Lower leg skin (tissue), 3 donors: ENCODE results near the gene MAN1C1.

Source experiments
- POLR2A ChIP-seq, 2 donors: fragments of 450-650 bp; IDR thresholded peaks; one replicate each; pipeline ENCODE4 v1.6.1; 2016 to 2017; ENCODE audit warnings: antibody characterized with exemption in 2 of 2, mild to moderate bottlenecking in 1 of 2, moderate library complexity in 1 of 2
- TF ChIP-seq, protein P1 (sequence below), 3 donors: fragments of 450-650 bp; IDR thresholded peaks; one replicate each; pipeline ENCODE4 v1.5.1; 2016; ENCODE audit warnings: antibody characterized with exemption in 3 of 3, mild to moderate bottlenecking in 3 of 3, moderate library complexity in 2 of 3

DNA sequence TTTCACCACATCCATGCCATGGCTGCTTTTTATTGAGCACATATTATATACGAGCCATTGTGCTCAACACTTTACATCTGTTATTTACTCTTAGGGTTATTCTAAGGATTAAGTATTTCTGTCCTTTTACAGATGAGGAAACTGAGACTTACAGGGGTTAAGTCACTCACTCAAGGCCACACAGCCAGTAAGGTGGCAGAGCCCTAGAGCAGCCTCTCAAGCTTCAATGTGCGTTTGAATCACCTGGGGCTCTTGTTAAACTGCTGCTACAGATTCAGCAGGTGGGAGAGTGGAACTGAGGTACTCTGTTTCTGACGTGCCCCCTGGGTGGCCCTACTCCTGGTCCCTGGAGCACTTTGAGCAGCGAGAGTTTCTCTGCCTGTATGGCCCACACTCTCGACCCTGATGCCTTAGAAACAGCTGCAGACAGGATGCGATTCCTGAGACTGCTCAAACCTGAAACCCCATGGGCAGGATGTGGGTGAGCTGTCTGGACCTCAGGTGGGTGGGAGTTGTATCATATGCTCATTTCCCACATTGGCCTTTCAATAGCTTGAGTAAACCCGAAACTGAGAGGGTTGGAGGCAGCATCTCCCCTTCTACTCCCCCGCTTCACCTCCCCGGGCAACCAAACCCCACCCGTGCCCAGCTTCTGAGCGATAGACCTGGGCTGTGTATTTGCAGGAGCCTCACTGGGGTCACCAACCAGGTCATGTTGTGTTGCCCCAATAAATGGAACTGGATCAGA, 59.3 kb downstream of the MAN1C1 start:
- TF ChIP-seq, protein P1, sequence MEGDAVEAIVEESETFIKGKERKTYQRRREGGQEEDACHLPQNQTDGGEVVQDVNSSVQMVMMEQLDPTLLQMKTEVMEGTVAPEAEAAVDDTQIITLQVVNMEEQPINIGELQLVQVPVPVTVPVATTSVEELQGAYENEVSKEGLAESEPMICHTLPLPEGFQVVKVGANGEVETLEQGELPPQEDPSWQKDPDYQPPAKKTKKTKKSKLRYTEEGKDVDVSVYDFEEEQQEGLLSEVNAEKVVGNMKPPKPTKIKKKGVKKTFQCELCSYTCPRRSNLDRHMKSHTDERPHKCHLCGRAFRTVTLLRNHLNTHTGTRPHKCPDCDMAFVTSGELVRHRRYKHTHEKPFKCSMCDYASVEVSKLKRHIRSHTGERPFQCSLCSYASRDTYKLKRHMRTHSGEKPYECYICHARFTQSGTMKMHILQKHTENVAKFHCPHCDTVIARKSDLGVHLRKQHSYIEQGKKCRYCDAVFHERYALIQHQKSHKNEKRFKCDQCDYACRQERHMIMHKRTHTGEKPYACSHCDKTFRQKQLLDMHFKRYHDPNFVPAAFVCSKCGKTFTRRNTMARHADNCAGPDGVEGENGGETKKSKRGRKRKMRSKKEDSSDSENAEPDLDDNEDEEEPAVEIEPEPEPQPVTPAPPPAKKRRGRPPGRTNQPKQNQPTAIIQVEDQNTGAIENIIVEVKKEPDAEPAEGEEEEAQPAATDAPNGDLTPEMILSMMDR (IDR thresholded peaks at IDR 0.05), result no peak
- no peak for TF ChIP-seq POLR2A (IDR thresholded peaks at IDR 0.05)
